Fibroblast of pulmonary artery (primary cell): ENCODE results near the gene FAM111A.
"Not testable (repeated sequence)": the region's sequence is repeated elsewhere in the genome, so short reads cannot be mapped to it uniquely, and the experiment has no call there.

Experiments used
- DNase-seq: peaks from one replicate; pipeline ENCODE4 v3.0.0-alpha.2; 2010; ENCODE audit warnings: low read depth
- H3K4me3 ChIP-seq: replicated peaks from 2 replicates; pipeline ENCODE4 v1.5.1; 2011; ENCODE audit warnings: low read depth, mild to moderate bottlenecking, control low read depth, low read length, moderate library complexity
- CTCF ChIP-seq: IDR thresholded peaks from 2 replicates; pipeline ENCODE4 v1.5.1; 2011; ENCODE audit warnings: mild to moderate bottlenecking, control low read depth, low read length, inconsistent platforms; ENCODE audit errors: missing control alignments

The FAM111A gene

GRCh38 chr11:59142530-59143507 is at the start of gene FAM111A:
FAM111A (plus strand) TSS chr11:59142856; CDS start chr11:59148873, 6,017 bp downstream.
- TF ChIP-seq CTCF = peak; percentile 33
- peak within 1 kb of the TSS; percentile 69 for H3K4me3 ChIP-seq

GRCh38 chr11:59093576-59093975 is 49.1 kb upstream of the FAM111A start:
- not testable (repeated sequence) for DNase-seq, H3K4me3 ChIP-seq

More at GRCh38 chr11:59142530-59143507, at the start of gene FAM111A:
- peak; percentile 85 for DNase-seq

GRCh38 chr11:59095225-59095624 is 47.4 kb upstream of the FAM111A start:
- DNase-seq, H3K4me3 ChIP-seq: not testable (repeated sequence)

- H3K4me3 ChIP-seq, DNase-seq: not testable (repeated sequence)
Measured at GRCh38 chr11:59095972-59096575, 46.6 kb upstream of the FAM111A start.

GRCh38 chr11:59097113-59097708 is 45.4 kb upstream of the FAM111A start:
- TF ChIP-seq CTCF = peak; percentile 81
- DNase-seq = peak; percentile 72
- H3K4me3 ChIP-seq = no peak overlapping the region

- H3K4me3 ChIP-seq, DNase-seq: not testable (repeated sequence)
Measured at GRCh38 chr11:59097938-59098337, 44.7 kb upstream of the FAM111A start.

GRCh38 chr11:59102259-59102765 is 40.3 kb upstream of the FAM111A start:
- peak overlapping the region; percentile 44 for H3K4me3 ChIP-seq
- TF ChIP-seq CTCF = peak; percentile 34
- DNase-seq = peak; percentile 41

GRCh38 chr11:59106363-59107336 is 36.0 kb upstream of the FAM111A start, which contains the start of gene FAM111B:
FAM111B (plus strand) TSS chr11:59107237; CDS start chr11:59109626, 2,389 bp downstream.
- DNase-seq = peak; percentile 92
- TF ChIP-seq CTCF = no peak
- peak within 1 kb of the TSS; percentile 62 for H3K4me3 ChIP-seq

GRCh38 chr11:59107721-59108120 is 34.9 kb upstream of the FAM111A start:
- peak overlapping the region; percentile 62 for H3K4me3 ChIP-seq
- not testable (repeated sequence) for DNase-seq
